Stimulated activated CD4-positive, alpha-beta T cell treated with anti-CD3 and anti-CD28 coated beads, Interleukin-4, amount 100 ng/mL, for 4 hours (primary cell): ENCODE results near the gene IL3RA.

Source experiments
- DNase-seq, 2 experiments: peaks; one replicate each; pipeline ENCODE4 v3.0.0-alpha.2; 2020

IL3RA gene

DNA sequence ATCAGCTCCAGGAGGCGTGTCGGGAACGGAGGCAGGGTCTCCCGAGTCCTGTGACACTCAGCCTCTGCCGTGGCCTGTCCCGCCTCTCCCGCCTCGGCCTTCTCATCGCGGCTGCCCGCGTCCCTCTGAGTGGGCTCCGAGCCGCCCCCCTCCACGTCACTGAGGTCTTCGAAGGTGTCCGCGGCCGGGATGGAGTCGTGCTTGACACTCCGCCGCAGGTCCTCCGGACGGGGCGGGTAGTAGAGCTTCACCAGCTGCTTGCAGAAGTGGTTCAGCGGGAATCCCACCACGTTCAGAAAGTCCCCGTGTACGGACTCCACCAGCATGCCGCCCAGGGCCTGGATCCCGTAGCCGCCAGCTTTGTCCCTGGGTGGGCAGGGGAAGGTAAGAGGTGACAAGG lies 91.2 kb downstream of the IL3RA start:
- DNase-seq, result no peak

DNA sequence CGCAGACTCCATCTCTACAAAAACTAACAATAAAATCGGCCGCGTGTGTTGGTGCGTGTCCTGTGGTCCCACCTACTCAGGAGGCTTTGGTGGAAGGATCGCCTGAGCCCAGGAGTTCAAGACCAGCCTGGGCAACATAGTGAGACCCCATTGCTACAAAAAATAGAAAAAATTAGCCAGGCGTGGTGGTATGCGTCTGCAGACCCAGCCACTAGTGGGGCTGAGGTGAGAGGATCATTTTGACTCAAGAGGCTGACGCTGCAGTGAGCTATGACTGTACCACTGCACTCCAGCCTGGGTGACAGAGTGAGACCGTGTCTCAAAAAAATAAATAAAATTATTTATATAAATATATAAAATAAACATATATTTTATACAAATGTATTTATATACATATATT lies 93.9 kb downstream of the IL3RA start:
- DNase-seq, result no peak
